ENCODE data around the gene CDH23. TPM values are rescaled to one million over a fixed set of nuclear protein-coding genes. Genes with fewer than 3 reads are reported as not detected.

CDH23 gene
- total RNA-seq, 1 donor, result 0.36 TPM

GRCh38 chr10:71806704-71807556 lies 410.2 kb downstream of the CDH23 start:
- no peak overlapping the region for H3K4me2 ChIP-seq (ENCODE audit: insufficient read depth, low read length)
- no peak for TF ChIP-seq CTCF (IDR thresholded peaks at IDR 0.05; ENCODE audit: extremely low read depth, low read depth, low read length)
- peaks cover 17% of the 10 kb centered on the region for H3K27me3 ChIP-seq (ENCODE audit: insufficient read depth, low read length)
- no peaks in the 10 kb centered on the region for H4K20me1 ChIP-seq (ENCODE audit: insufficient read depth, low read length)
- peak; percentile 57 for DNase-seq (ENCODE audit: insufficient read length, low spot score, missing footprints)
- no peak overlapping the region for H2AFZ ChIP-seq (ENCODE audit: low read length)
- H3K36me3 ChIP-seq (ENCODE audit: insufficient read depth, low read length), result no peaks in the 10 kb centered on the region
- no peak overlapping the region for H3K4me3 ChIP-seq (ENCODE audit: insufficient read depth, low read length)
- H3K79me2 ChIP-seq (ENCODE audit: insufficient read depth, low read length), result no peaks in the 10 kb centered on the region
- H3K4me1 ChIP-seq (ENCODE audit: insufficient read depth, low read length), result no peaks in the 10 kb centered on the region
- no peaks in the 10 kb centered on the region for H3K9me3 ChIP-seq (ENCODE audit: low read depth, low read length)
- H3K27ac ChIP-seq (ENCODE audit: low read depth, low read length), result no peak overlapping the region

- Histone ChIP-seq H3K9me3 (ENCODE audit: low read depth, low read length) (no peaks in the 10 kb centered on the region), H3K27ac (ENCODE audit: low read depth, low read length) (no peak overlapping the region), H2AFZ (ENCODE audit: low read length) (no peak overlapping the region), H3K4me3 (ENCODE audit: insufficient read depth, low read length) (no peak overlapping the region), H3K27me3 (ENCODE audit: insufficient read depth, low read length) (peaks cover 17% of the 10 kb centered on the region), H3K4me2 (ENCODE audit: insufficient read depth, low read length) (no peak overlapping the region), H3K36me3 (ENCODE audit: insufficient read depth, low read length) (no peaks in the 10 kb centered on the region), H3K79me2 (ENCODE audit: insufficient read depth, low read length) (no peaks in the 10 kb centered on the region), H4K20me1 (ENCODE audit: insufficient read depth, low read length) (no peaks in the 10 kb centered on the region), H3K4me1 (ENCODE audit: insufficient read depth, low read length) (no peaks in the 10 kb centered on the region)
- no peak for TF ChIP-seq CTCF (IDR thresholded peaks at IDR 0.05; ENCODE audit: extremely low read depth, low read depth, low read length)
- DNase-seq (ENCODE audit: insufficient read length, low spot score, missing footprints), result peak; percentile 58
Observed at GRCh38 chr10:71807557-71808510, 411.1 kb downstream of the CDH23 start.

GRCh38 chr10:71809628-71810027 lies 412.9 kb downstream of the CDH23 start:
- peak; percentile 44 for DNase-seq (ENCODE audit: insufficient read length, low spot score, missing footprints)
- H3K27me3 ChIP-seq (ENCODE audit: insufficient read depth, low read length), result peaks cover 14% of the 10 kb centered on the region

More at GRCh38 chr10:71809628-71810027, 412.9 kb downstream of the CDH23 start:
- no peaks in the 10 kb centered on the region for H3K9me3 ChIP-seq (ENCODE audit: low read depth, low read length)
- no peaks in the 10 kb centered on the region for H3K36me3 ChIP-seq (ENCODE audit: insufficient read depth, low read length)
- no peak overlapping the region for H3K27ac ChIP-seq (ENCODE audit: low read depth, low read length)
- H3K4me1 ChIP-seq (ENCODE audit: insufficient read depth, low read length), result no peaks in the 10 kb centered on the region
- no peaks in the 10 kb centered on the region for H3K79me2 ChIP-seq (ENCODE audit: insufficient read depth, low read length)
- no peak overlapping the region for H3K4me3 ChIP-seq (ENCODE audit: insufficient read depth, low read length)
- no peak overlapping the region for H3K4me2 ChIP-seq (ENCODE audit: insufficient read depth, low read length)
- H4K20me1 ChIP-seq (ENCODE audit: insufficient read depth, low read length), result peaks cover 5% of the 10 kb centered on the region
- H2AFZ ChIP-seq (ENCODE audit: low read length), result no peak overlapping the region
- no peak for TF ChIP-seq CTCF (IDR thresholded peaks at IDR 0.05; ENCODE audit: extremely low read depth, low read depth, low read length)
